ENCODE data around the gene ADAP2. TPM values are rescaled to one million over a fixed set of nuclear protein-coding genes. Genes with fewer than 3 reads are reported as not detected.

ADAP2 gene
- total RNA-seq: 2.9 and 4.3 TPM in 2 replicates

GRCh38 chr17:30921544-30922196 is at the start of gene ADAP2:
ADAP2 (plus strand) TSS chr17:30921945; CDS start chr17:30922015, 70 bp downstream.

GRCh38 chr17:30906101-30906911 is 15.4 kb upstream of the ADAP2 start, which contains the start of gene TEFM:
TEFM (minus strand) TSS chr17:30906238; CDS start chr17:30906198, 40 bp downstream.

GRCh38 chr17:30970831-30971567 is 49.3 kb downstream of the ADAP2 start, which contains the start of gene RNF135:
RNF135 (plus strand) TSS chr17:30971039; CDS start chr17:30971074, 35 bp downstream.

Other genes starting within 250 kb of the ADAP2 start
- 5.1 and 9.8 TPM in 2 replicates for gene CRLF3, start 97.3 kb upstream of the ADAP2 start, total RNA-seq
- 0.38 and 3.9 TPM in 2 replicates for gene ATAD5, start 90.0 kb upstream of the ADAP2 start, total RNA-seq
- gene TEFM, start 15.7 kb upstream of the ADAP2 start, total RNA-seq: 3.7 and 7.5 TPM in 2 replicates
- gene RNF135, start 49.1 kb downstream of the ADAP2 start, total RNA-seq: 14.3 and 16.7 TPM in 2 replicates
- 28.2 and 39.7 TPM in 2 replicates for gene NF1, start 173.0 kb downstream of the ADAP2 start, total RNA-seq